OCI-LY7 (cell line): ENCODE results near the gene GNL2. TPM values are rescaled to one million over a fixed set of nuclear protein-coding genes. Genes with fewer than 3 reads are reported as not detected.

Source experiments
- BruUV-seq: library from RNA; stranded (reverse); fragments of 400-500 nt; replicated peaks from 2 replicates; lab custom pipeline; 2021; lab: Mats Ljungman, UMichigan
- CTCF ChIA-PET: fragments of 300-600 bp; sonication (Branson Sonifier 250); formaldehyde crosslinking; loops from one replicate; lab custom pipeline; 2022; ENCODE audit warnings: antibody characterized with exemption; ENCODE audit not compliant: unreplicated experiment; lab: Charles Lee
- POLR2A ChIA-PET: fragments of 300-600 bp; sonication (Branson Sonifier 250); formaldehyde crosslinking; loops from one replicate; lab custom pipeline; 2022; ENCODE audit warnings: antibody characterized with exemption; lab: Charles Lee
- DNase-seq: peaks from one replicate; pipeline ENCODE4 v3.0.0-alpha.2; 2015; ENCODE audit warnings: low spot score
- H2AFZ ChIP-seq: fragments of 200-600 bp; sonication (generic), shearing (Covaris generic); 2 replicates; pipeline ENCODE4 v1.6.1; 2014; ENCODE audit warnings: mild to moderate bottlenecking, antibody characterized with exemption, low read length, moderate library complexity
- H3K27ac ChIP-seq: fragments of 200-600 bp; sonication (generic); 2 replicates; pipeline ENCODE4 v1.5.1; 2014; ENCODE audit warnings: mixed run types, low read depth, mild to moderate bottlenecking, moderate library complexity, low read length, inconsistent platforms; ENCODE audit not compliant: poor library complexity, severe bottlenecking
- H3K36me3 ChIP-seq: fragments of 200-600 bp; sonication (generic); 2 replicates; pipeline ENCODE4 v1.6.1; 2014; ENCODE audit warnings: mild to moderate bottlenecking, antibody characterized with exemption, low read length, moderate library complexity, mixed read lengths; ENCODE audit not compliant: insufficient read depth
- H3K4me1 ChIP-seq: fragments of 200-600 bp; sonication (generic); 2 replicates; pipeline ENCODE4 v1.5.1; 2014; ENCODE audit warnings: mild to moderate bottlenecking, low read length; ENCODE audit not compliant: insufficient read depth, poor library complexity, severe bottlenecking
- H3K4me2 ChIP-seq: fragments of 200-600 bp; sonication (generic); 2 replicates; pipeline ENCODE4 v1.6.1; 2014; ENCODE audit warnings: mild to moderate bottlenecking, low read length
- H3K4me3 ChIP-seq: fragments of 200-600 bp; sonication (generic); 2 replicates; pipeline ENCODE4 v1.5.1; 2014; ENCODE audit warnings: mild to moderate bottlenecking, low read depth, low read length; ENCODE audit not compliant: poor library complexity, severe bottlenecking
- H3K79me2 ChIP-seq: fragments of 200-600 bp; sonication (generic); 2 replicates; pipeline ENCODE4 v1.6.1; 2016; ENCODE audit warnings: low read depth, mild to moderate bottlenecking, low read length, moderate library complexity, mixed read lengths; ENCODE audit not compliant: insufficient read depth
- H3K9me2 ChIP-seq: fragments of 200-600 bp; sonication (generic); 2 replicates; pipeline ENCODE4 v1.6.1; 2016; ENCODE audit warnings: mild to moderate bottlenecking, low read length, mixed read lengths; ENCODE audit not compliant: insufficient read depth
- H3K9me3 ChIP-seq: fragments of 200-600 bp; sonication (generic); 2 replicates; pipeline ENCODE4 v1.6.1; 2014; ENCODE audit warnings: mild to moderate bottlenecking, mixed run types, low read length, mixed read lengths
- H4K20me1 ChIP-seq: fragments of 200-600 bp; sonication (generic); 2 replicates; pipeline ENCODE4 v1.6.1; 2014; ENCODE audit warnings: mild to moderate bottlenecking, antibody characterized with exemption, low read length, moderate library complexity, mixed read lengths; ENCODE audit not compliant: insufficient read depth
- EZH2phosphoT487 ChIP-seq: fragments of 200-600 bp; sonication (generic); IDR thresholded peaks from 2 replicates; pipeline ENCODE4 v1.6.1; 2018; ENCODE audit warnings: low read depth, borderline replicate concordance, mild to moderate bottlenecking, mixed run types, antibody characterized with exemption, low read length, moderate library complexity, mixed read lengths
- intact Hi-C: fragments of 100-400 bp; cut with micrococcal nuclease; formaldehyde crosslinking; loops from one replicate; pipeline ENCODE4 v1.10.0; 2022; ENCODE audit not compliant: unreplicated experiment
- total RNA-seq, 2 experiments: library from RNA; depleted of rRNA in 1 of 2; stranded (reverse); fragments of >200 nt in 1 of 2; shearing (Covaris generic) in 1 of 2; gene quantifications; 2 replicates each; pipeline ENCODE4 v1.2.3, GENCODE V29; 2014 to 2022
- TF ChIP-seq, protein P1 (sequence below): fragments of 200-600 bp; sonication (generic); conservative IDR thresholded peaks from 2 replicates; pipeline ENCODE4 v1.5.1; 2014; ENCODE audit warnings: mild to moderate bottlenecking, antibody characterized with exemption, low read length, moderate library complexity, mixed read lengths

The GNL2 gene
- total RNA-seq, 2 experiments from 2014 or later: 66.8 to 107 TPM

DNA sequence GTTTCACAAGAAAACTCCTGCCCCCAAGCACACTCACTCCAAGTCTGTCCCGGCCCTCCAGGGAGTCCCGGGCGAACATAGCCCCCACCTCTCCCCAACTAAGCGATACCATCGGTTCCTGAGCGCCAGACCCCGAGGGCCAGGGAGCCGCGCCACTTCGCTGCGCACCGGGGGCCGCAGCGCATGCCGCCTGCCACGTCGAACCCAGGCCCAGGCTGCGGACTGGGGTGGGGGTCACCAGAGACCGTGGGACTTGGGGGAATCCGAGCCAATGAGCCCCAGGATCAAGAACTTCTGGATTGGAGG is 38.2 kb upstream of the GNL2 start:
- no peaks in the 10 kb centered on the region for H4K20me1 ChIP-seq
- POLR2A ChIA-PET: no interaction called here
- CTCF ChIA-PET: no interaction called here
- BruUV-seq: no TSS peak
- no peak overlapping the region for H2AFZ ChIP-seq
- no peaks in the 10 kb centered on the region for H3K36me3 ChIP-seq
- H3K4me2 ChIP-seq: no peak overlapping the region
- no peak for DNase-seq
- intact Hi-C loops: no loop called here
- no peak overlapping the region for H3K27ac ChIP-seq
- no peak overlapping the region for H3K4me3 ChIP-seq
- H3K4me1 ChIP-seq: no peaks in the 10 kb centered on the region
- H3K79me2 ChIP-seq: no peaks in the 10 kb centered on the region
- TF ChIP-seq EZH2phosphoT487: no peak
- TF ChIP-seq, protein P1, sequence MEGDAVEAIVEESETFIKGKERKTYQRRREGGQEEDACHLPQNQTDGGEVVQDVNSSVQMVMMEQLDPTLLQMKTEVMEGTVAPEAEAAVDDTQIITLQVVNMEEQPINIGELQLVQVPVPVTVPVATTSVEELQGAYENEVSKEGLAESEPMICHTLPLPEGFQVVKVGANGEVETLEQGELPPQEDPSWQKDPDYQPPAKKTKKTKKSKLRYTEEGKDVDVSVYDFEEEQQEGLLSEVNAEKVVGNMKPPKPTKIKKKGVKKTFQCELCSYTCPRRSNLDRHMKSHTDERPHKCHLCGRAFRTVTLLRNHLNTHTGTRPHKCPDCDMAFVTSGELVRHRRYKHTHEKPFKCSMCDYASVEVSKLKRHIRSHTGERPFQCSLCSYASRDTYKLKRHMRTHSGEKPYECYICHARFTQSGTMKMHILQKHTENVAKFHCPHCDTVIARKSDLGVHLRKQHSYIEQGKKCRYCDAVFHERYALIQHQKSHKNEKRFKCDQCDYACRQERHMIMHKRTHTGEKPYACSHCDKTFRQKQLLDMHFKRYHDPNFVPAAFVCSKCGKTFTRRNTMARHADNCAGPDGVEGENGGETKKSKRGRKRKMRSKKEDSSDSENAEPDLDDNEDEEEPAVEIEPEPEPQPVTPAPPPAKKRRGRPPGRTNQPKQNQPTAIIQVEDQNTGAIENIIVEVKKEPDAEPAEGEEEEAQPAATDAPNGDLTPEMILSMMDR: no peak
- no peaks in the 10 kb centered on the region for H3K9me3 ChIP-seq
- no peaks in the 10 kb centered on the region for H3K9me2 ChIP-seq

DNA sequence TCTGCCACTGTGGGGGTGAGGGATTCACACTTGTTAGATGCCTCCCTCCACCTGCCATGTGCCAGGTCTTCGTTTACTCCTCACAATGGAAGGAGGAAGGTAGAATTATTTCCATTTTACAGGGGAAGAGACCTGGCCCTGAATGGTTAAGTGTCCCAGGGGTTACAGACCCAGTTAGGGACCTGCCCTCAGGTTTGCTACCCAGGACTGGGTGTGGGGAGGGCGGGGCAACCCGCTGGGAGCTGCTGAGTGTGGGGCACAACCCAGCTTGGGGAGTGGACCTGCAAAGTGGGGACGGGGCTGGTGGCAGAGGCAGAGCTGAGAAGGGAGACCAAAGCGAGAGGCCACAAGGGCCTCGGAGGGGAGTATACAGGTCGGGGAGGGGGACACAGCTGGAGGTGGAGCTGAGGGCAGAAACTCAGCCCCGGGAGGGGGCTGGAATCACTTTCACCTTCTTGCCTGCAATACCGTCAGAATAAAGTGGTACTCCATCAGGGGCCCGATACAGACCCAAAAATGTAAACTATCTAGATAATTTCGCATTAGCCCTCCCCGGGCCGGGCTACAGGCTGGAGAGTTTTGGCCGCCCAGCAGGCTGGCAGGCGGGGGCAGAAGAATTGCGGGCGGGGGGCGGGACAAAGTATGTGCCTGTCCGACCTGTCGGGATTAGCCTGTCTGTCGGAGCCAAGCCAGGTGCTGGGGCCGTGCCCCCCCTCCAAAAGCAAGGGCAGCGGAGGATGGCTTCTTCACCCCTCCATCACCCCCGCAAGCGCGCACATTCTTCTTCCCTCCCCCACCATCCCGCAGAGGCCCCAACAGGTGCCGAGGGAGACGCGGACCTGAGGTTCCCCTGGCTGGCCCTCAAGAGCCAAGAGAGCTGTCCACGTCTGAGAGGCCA is 37.6 kb upstream of the GNL2 start:
- H2AFZ ChIP-seq: no peak overlapping the region
- POLR2A ChIA-PET: no interaction called here
- no peak overlapping the region for H3K4me3 ChIP-seq
- BruUV-seq: no TSS peak
- no peak overlapping the region for H3K27ac ChIP-seq
- no peak for DNase-seq
- intact Hi-C loops: no loop called here
- no peaks in the 10 kb centered on the region for H3K9me3 ChIP-seq
- no peak overlapping the region for H3K4me2 ChIP-seq
- H4K20me1 ChIP-seq: no peaks in the 10 kb centered on the region
- H3K4me1 ChIP-seq: no peaks in the 10 kb centered on the region
- TF ChIP-seq, protein P1: no peak
- no peak for TF ChIP-seq EZH2phosphoT487
- no peaks in the 10 kb centered on the region for H3K79me2 ChIP-seq
- CTCF ChIA-PET: no interaction called here
- no peaks in the 10 kb centered on the region for H3K9me2 ChIP-seq
- no peaks in the 10 kb centered on the region for H3K36me3 ChIP-seq

DNA sequence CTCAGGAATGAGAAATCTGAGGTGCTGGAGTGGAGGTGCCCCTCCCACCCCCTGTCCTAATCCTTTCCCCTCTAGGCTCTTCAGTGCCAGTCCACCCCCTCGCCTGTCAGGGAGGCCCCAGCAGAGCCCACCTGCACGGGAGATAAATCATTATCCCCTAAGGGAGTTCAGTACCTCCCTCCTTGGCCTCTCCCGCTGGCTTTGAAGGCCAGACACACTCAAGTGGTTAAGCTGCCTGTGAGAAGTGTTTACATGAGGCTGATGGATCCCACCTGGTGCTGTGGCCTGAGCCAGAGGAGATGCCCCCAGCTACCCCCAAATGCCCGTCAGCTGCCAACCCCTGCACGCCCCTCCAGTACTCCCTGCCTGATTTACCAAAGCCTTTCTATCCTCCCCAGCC is 35.3 kb upstream of the GNL2 start:
- CTCF ChIA-PET: no interaction called here
- Histone ChIP-seq H3K9me2 (no peaks in the 10 kb centered on the region), H3K27ac (no peak overlapping the region), H3K79me2 (no peaks in the 10 kb centered on the region), H3K4me1 (no peaks in the 10 kb centered on the region), H4K20me1 (no peaks in the 10 kb centered on the region), H3K36me3 (no peaks in the 10 kb centered on the region), H3K4me2 (no peak overlapping the region), H2AFZ (no peak overlapping the region), H3K4me3 (no peak overlapping the region), H3K9me3 (no peaks in the 10 kb centered on the region)
- POLR2A ChIA-PET: no interaction called here
- DNase-seq: no peak
- TF ChIP-seq EZH2phosphoT487: no peak
- TF ChIP-seq, protein P1: no peak
- BruUV-seq: no TSS peak
- intact Hi-C loops: no loop called here
